K562 (cell line): ENCODE measurements around the gene ATP13A4. TPM values are rescaled to one million over a fixed set of nuclear protein-coding genes. Genes with fewer than 3 reads are reported as not detected.

ENCODE experiments used
- ATAC-seq: fragments of 200-7000 bp; cut with Tn5 transposase; 3 replicates; pipeline ENCODE4 v1.9.1; 2020; ENCODE audit warnings: moderate library complexity
- BruUV-seq: library from RNA; stranded (reverse); fragments of 400-500 nt; replicated peaks from 2 replicates; lab custom pipeline; 2021; lab: Mats Ljungman, UMichigan
- CTCF ChIA-PET: fragments of 300-600 bp; formaldehyde crosslinking; extraction: SDS; loops from one replicate; lab custom pipeline; 2021; ENCODE audit warnings: low intra/inter-chr PET ratio; lab: Yijun Ruan, JAX
- POLR2A ChIA-PET: fragments of 300-600, 350-650 bp; sonication (Branson Sonifier 250); formaldehyde crosslinking; extraction: SDS; loops from one replicate; lab custom pipeline; 2021; ENCODE audit warnings: antibody characterized with exemption, inconsistent platforms; lab: Yijun Ruan, JAX
- DNase-seq, 4 experiments: peaks; one replicate each; pipeline versions ENCODE4 v3.0.0 to v3.0.0-alpha.2; 2011 to 2018; ENCODE audit warnings: low spot score in 3 of 4, mixed read lengths in 3 of 4; ENCODE audit errors: extremely low read depth in 1 of 4
- FAIRE-seq: peaks from 2 replicates; lab custom pipeline; 2011; peaks lifted over from hg19 to GRCh38; lab: Jason Lieb, UNC
- H2AFZ ChIP-seq: 2 replicates; pipeline ENCODE4 v1.6.0; 2011; ENCODE audit warnings: low read depth, low read length, control low read depth, inconsistent platforms
- H3K27ac ChIP-seq: fragments of 200-600 bp; 3 replicates; pipeline ENCODE4 v1.8.0; 2011; ENCODE audit warnings: low read depth, mild to moderate bottlenecking, control low read depth, inconsistent platforms, low read length, moderate library complexity, mixed read lengths; ENCODE audit errors: extremely low read depth
- H3K27me3 ChIP-seq, 2 experiments: fragments of 300-600 bp in 1 of 2; 2 replicates in 1 of 2; 3 replicates in 1 of 2; pipeline versions ENCODE4 v1.6.0 to v1.8.0; 2011; ENCODE audit warnings: inconsistent platforms in 2 of 2, low read length in 2 of 2, mild to moderate bottlenecking in 1 of 2, mixed read lengths in 1 of 2, moderate library complexity in 1 of 2; ENCODE audit not compliant: control insufficient read depth in 2 of 2, insufficient read depth in 2 of 2
- H3K36me3 ChIP-seq: fragments of 300-600 bp; 3 replicates; pipeline ENCODE4 v1.8.0; 2011; ENCODE audit warnings: mild to moderate bottlenecking, low read length, inconsistent platforms; ENCODE audit not compliant: control insufficient read depth, insufficient read depth
- H3K4me1 ChIP-seq, 2 experiments: fragments of 200-600 bp in 1 of 2; replicated peaks in 1 of 2; 2 replicates in 1 of 2; 3 replicates in 1 of 2; pipeline versions ENCODE4 v1.5.1 to v1.8.0; 2011; ENCODE audit warnings: inconsistent platforms in 2 of 2, low read length in 2 of 2, mild to moderate bottlenecking in 1 of 2, mixed read lengths in 1 of 2, moderate library complexity in 1 of 2; ENCODE audit not compliant: control insufficient read depth in 2 of 2, insufficient read depth in 2 of 2
- H3K4me2 ChIP-seq: 2 replicates; pipeline ENCODE4 v1.6.1; 2011; ENCODE audit warnings: low read length, control low read depth, inconsistent platforms, mixed read lengths; ENCODE audit not compliant: insufficient read depth
- H3K4me3 ChIP-seq: fragments of 200-600 bp; sonication (generic), shearing (Covaris generic); 2 replicates; pipeline ENCODE4 v1.5.1; 2016; ENCODE audit warnings: control low read depth, inconsistent platforms
- H3K79me2 ChIP-seq: fragments of 200-600 bp; 3 replicates; pipeline ENCODE4 v1.8.0; 2011; ENCODE audit warnings: low read length, inconsistent platforms; ENCODE audit not compliant: control insufficient read depth, insufficient read depth
- H3K9ac ChIP-seq, 2 experiments: 2 replicates each; pipeline versions ENCODE4 v1.6.0 to v1.6.1; 2011; ENCODE audit warnings: low read depth in 2 of 2, low read length in 2 of 2, control low read depth in 1 of 2, inconsistent platforms in 1 of 2, mild to moderate bottlenecking in 1 of 2, mixed read lengths in 1 of 2; ENCODE audit not compliant: insufficient read depth in 1 of 2
- H3K9me1 ChIP-seq: one replicate; pipeline ENCODE4 v1.6.0; 2011; ENCODE audit warnings: inconsistent platforms, mild to moderate bottlenecking, low read length, moderate library complexity; ENCODE audit not compliant: control insufficient read depth, insufficient read depth
- H3K9me3 ChIP-seq: replicated peaks from 2 replicates; pipeline ENCODE4 v1.5.1; 2011; ENCODE audit warnings: low read depth, low read length, inconsistent platforms; ENCODE audit not compliant: control insufficient read depth, insufficient read depth
- H4K20me1 ChIP-seq: replicated peaks from 2 replicates; pipeline ENCODE4 v1.6.1; 2011; ENCODE audit warnings: low read length, inconsistent platforms, mixed read lengths; ENCODE audit not compliant: control insufficient read depth, insufficient read depth
- ESRRA ChIP-seq: fragments of 450-650 bp; IDR thresholded peaks from 2 replicates; pipeline ENCODE4 v1.6.1; 2014; ENCODE audit warnings: low read depth, mild to moderate bottlenecking, moderate library complexity, borderline replicate concordance
- ETV6 ChIP-seq, 3 experiments: fragments of 150-350 bp in 1 of 3; sonication (generic) in 1 of 3; formaldehyde crosslinking in 1 of 3; IDR thresholded peaks; 2 replicates each; pipeline versions ENCODE4 v1.6.1 to v1.8.0; 2014 to 2022; ENCODE audit warnings: borderline replicate concordance in 2 of 3, low read depth in 2 of 3, antibody characterized with exemption in 1 of 3, low read length in 1 of 3, mild to moderate bottlenecking in 1 of 3, missing genetic modification reagents in 1 of 3
- HNRNPH1 ChIP-seq: fragments of 200-400 bp; formaldehyde crosslinking; optimal IDR thresholded peaks from 2 replicates; pipeline ENCODE3; 2017; ENCODE audit warnings: low read depth, mild to moderate bottlenecking, low read length, moderate library complexity
- PHB ChIP-seq: fragments of 250-450 bp; sonication (Bioruptor Pico); IDR thresholded peaks from 2 replicates; pipeline ENCODE4 v1.5.0; 2021
- ZNF133 ChIP-seq: fragments of 250-450 bp; sonication (Bioruptor Pico); IDR thresholded peaks from 2 replicates; pipeline ENCODE4 v1.4.0; 2020; ENCODE audit warnings: mild to moderate bottlenecking
- WGBS: fragments of 100-300 bp; shearing (Covaris generic); methylation state at CpG from one replicate; pipeline ENCODE4 v1.1.6; 2016; ENCODE audit warnings: low coverage, mixed read lengths; ENCODE audit not compliant: insufficient coverage; ENCODE audit errors: missing lambda C conversion rate; 5-methylcytosine and 5-hydroxymethylcytosine counted together
- in situ Hi-C: fragments of 300-500 bp; cut with MboI; formaldehyde crosslinking; loops from 4 replicates; pipeline ENCODE4 v1.15.0; 2018; ENCODE audit warnings: inconsistent platforms, mixed read lengths
- intact Hi-C: fragments of 100-400 bp; cut with micrococcal nuclease; formaldehyde crosslinking; loops from 2 replicates; pipeline ENCODE4 v1.14.2; 2022
- polyA plus RNA-seq, 8 experiments: library from polyadenylated mRNA; depleted of rRNA in 4 of 8; stranded (reverse) in 5 of 8; unstranded in 3 of 8; fragments of >200 nt; fragmentation: Nextera tagmentation in 2 of 8; fragmentation: Illumina TruSeq in 1 of 8; extraction: Ambion mirVana in 2 of 8; extraction: Trizol in 1 of 8; gene quantifications; 2 replicates each; pipeline versions ENCODE4 v1.2.1 to v1.2.3, GENCODE V29; 2011 to 2014; ENCODE audit warnings: inconsistent platforms in 1 of 8, missing spikeins in 1 of 8
- total RNA-seq, 7 experiments: library from RNA; depleted of rRNA in 6 of 7; stranded (reverse); fragments of >200 nt in 6 of 7; fragmentation: Illumina TruSeq in 2 of 7; extraction: Trizol in 2 of 7; gene quantifications; 2 replicates each; pipeline versions ENCODE4 v1.2.1 to v1.2.3, GENCODE V29; 2011 to 2021; ENCODE audit warnings: low replicate concordance in 1 of 7
- TF ChIP-seq, protein P1 (sequence below): sonication (generic); formaldehyde crosslinking; IDR thresholded peaks from 2 replicates; pipeline ENCODE4 v1.8.0; 2022; ENCODE audit warnings: mild to moderate bottlenecking, missing genetic modification reagents
- TF ChIP-seq, protein P2 (sequence below): fragments of 250-450 bp; sonication (Bioruptor Pico); IDR thresholded peaks from 2 replicates; pipeline ENCODE4 v1.5.1; 2021; ENCODE audit warnings: mild to moderate bottlenecking
- TF ChIP-seq, protein P3 (sequence below): sonication (generic); formaldehyde crosslinking; IDR thresholded peaks from 2 replicates; pipeline ENCODE4 v1.8.1; 2022; ENCODE audit warnings: missing genetic modification reagents

ATP13A4 gene
- total and polyA plus RNA-seq, 9 of the 15 experiments (the other 6 are each of a cell fraction or from before 2014, with no cell fraction given) = 0.03 to 0.14 (median 0.07) TPM; not detected in 6

DNA sequence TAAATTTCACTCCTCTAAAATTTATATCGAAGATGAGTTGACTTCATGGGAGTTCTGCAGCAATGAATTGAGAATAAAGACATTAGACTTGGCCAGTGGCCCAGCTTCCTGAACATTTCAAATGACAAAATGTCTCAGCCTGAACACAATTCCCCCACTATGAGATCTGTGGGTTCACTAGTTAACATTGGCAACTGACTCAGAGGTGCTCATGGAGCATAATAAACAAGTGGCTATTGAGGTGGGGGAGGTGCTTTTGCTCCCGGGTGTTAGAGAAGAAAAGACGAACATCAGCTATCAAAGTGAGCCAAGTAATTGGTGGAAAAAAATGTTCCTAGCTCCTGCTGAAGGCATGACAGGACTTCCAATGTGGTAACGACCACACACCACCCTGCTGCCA, 6.3 kb downstream of the ATP13A4 start:
- POLR2A ChIA-PET = no interaction called here
- Histone ChIP-seq H3K9me3 (no peaks in the 10 kb centered on the region), H3K9ac (no peak overlapping the region), H3K9me1 (no peaks in the 10 kb centered on the region), H4K20me1 (no peaks in the 10 kb centered on the region), H3K27me3 (no peaks in the 10 kb centered on the region), H2AFZ (no peak overlapping the region), H3K27ac (no peak overlapping the region), H3K36me3 (no peaks in the 10 kb centered on the region), H3K4me1 (no peaks in the 10 kb centered on the region), H3K4me2 (no peak overlapping the region), H3K4me3 (no peak overlapping the region), H3K79me2 (no peaks in the 10 kb centered on the region)
- TF ChIP-seq, protein P1, sequence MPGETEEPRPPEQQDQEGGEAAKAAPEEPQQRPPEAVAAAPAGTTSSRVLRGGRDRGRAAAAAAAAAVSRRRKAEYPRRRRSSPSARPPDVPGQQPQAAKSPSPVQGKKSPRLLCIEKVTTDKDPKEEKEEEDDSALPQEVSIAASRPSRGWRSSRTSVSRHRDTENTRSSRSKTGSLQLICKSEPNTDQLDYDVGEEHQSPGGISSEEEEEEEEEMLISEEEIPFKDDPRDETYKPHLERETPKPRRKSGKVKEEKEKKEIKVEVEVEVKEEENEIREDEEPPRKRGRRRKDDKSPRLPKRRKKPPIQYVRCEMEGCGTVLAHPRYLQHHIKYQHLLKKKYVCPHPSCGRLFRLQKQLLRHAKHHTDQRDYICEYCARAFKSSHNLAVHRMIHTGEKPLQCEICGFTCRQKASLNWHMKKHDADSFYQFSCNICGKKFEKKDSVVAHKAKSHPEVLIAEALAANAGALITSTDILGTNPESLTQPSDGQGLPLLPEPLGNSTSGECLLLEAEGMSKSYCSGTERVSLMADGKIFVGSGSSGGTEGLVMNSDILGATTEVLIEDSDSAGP (CRISPR knock-in tag) = no peak
- TF ChIP-seq, protein P2, sequence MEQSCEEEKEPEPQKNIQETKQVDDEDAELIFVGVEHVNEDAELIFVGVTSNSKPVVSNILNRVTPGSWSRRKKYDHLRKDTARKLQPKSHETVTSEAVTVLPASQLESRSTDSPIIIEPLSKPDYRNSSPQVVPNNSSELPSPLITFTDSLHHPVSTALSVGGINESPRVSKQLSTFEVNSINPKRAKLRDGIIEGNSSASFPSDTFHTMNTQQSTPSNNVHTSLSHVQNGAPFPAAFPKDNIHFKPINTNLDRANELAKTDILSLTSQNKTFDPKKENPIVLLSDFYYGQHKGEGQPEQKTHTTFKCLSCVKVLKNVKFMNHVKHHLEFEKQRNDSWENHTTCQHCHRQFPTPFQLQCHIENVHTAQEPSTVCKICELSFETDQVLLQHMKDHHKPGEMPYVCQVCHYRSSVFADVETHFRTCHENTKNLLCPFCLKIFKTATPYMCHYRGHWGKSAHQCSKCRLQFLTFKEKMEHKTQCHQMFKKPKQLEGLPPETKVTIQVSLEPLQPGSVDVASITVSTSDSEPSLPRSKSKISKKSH = no peak
- TF ChIP-seq ETV6 (IDR thresholded peaks at IDR 0.05; ENCODE audit: borderline replicate concordance in 1 of 2, low read depth in 2 of 2, low read length in 1 of 2) = no peak
- no peak for TF ChIP-seq ETV6 (CRISPR knock-in tag; IDR thresholded peaks at IDR 0.05; ENCODE audit: borderline replicate concordance)
- TF ChIP-seq HNRNPH1 = no peak
- no peak for TF ChIP-seq ZNF133 (CRISPR knock-in tag)
- no peak for TF ChIP-seq ESRRA
- no peak for TF ChIP-seq PHB (CRISPR knock-in tag)
- TF ChIP-seq, protein P3, sequence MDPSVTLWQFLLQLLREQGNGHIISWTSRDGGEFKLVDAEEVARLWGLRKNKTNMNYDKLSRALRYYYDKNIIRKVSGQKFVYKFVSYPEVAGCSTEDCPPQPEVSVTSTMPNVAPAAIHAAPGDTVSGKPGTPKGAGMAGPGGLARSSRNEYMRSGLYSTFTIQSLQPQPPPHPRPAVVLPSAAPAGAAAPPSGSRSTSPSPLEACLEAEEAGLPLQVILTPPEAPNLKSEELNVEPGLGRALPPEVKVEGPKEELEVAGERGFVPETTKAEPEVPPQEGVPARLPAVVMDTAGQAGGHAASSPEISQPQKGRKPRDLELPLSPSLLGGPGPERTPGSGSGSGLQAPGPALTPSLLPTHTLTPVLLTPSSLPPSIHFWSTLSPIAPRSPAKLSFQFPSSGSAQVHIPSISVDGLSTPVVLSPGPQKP (CRISPR knock-in tag) = no peak
- in situ Hi-C loops = no loop called here
- 0% methylated on average over 4 of the region's 4 CpGs for WGBS
- FAIRE-seq (no peak), ATAC-seq (no peak), DNase-seq (no peak)
- CTCF ChIA-PET = no interaction called here
- intact Hi-C loops = no loop called here
- BruUV-seq = no TSS peak
